ENCODE data around the gene CAPN9.

Gene CAPN9

GRCh38 chr1:230836347-230836746 is 89.2 kb downstream of the CAPN9 start:
- TF ChIP-seq EGR1 (IDR thresholded peaks at IDR 0.05) (no peak), ZBTB7A (IDR thresholded peaks at IDR 0.05; ENCODE audit: low read depth) (no peak), TCF12 (IDR thresholded peaks at IDR 0.05; ENCODE audit: low read depth) (no peak), CEBPB (IDR thresholded peaks at IDR 0.05) (no peak), RAD21 (IDR thresholded peaks at IDR 0.05; ENCODE audit: low read depth) (no peak), FOXM1 (IDR thresholded peaks at IDR 0.05; ENCODE audit: borderline replicate concordance, low read depth) (no peak), EP300 (IDR thresholded peaks at IDR 0.05; ENCODE audit: borderline replicate concordance) (no peak), NFIC (IDR thresholded peaks at IDR 0.05) (no peak), TEAD4 (IDR thresholded peaks at IDR 0.05) (no peak), REST (IDR thresholded peaks at IDR 0.05; ENCODE audit: low read depth) (no peak), YY1 (IDR thresholded peaks at IDR 0.05; ENCODE audit: low read depth) (no peak), CREB1 (IDR thresholded peaks at IDR 0.05; ENCODE audit: low read depth) (no peak), TAF1 (IDR thresholded peaks at IDR 0.05; ENCODE audit: low read depth) (no peak), USF1 (IDR thresholded peaks at IDR 0.05) (no peak), MAX (IDR thresholded peaks at IDR 0.05) (no peak)

GRCh38 chr1:230836793-230837192 is 89.6 kb downstream of the CAPN9 start:
- TF ChIP-seq TAF1 (IDR thresholded peaks at IDR 0.05; ENCODE audit: low read depth): no peak
- no peak for TF ChIP-seq RAD21 (IDR thresholded peaks at IDR 0.05; ENCODE audit: low read depth)
- TF ChIP-seq REST (IDR thresholded peaks at IDR 0.05; ENCODE audit: low read depth): no peak
- no peak for TF ChIP-seq TEAD4 (IDR thresholded peaks at IDR 0.05)
- TF ChIP-seq NFIC (IDR thresholded peaks at IDR 0.05): no peak
- no peak for TF ChIP-seq TCF12 (IDR thresholded peaks at IDR 0.05; ENCODE audit: low read depth)
- TF ChIP-seq YY1 (IDR thresholded peaks at IDR 0.05; ENCODE audit: low read depth): no peak

GRCh38 chr1:230839173-230839572 is 92.0 kb downstream of the CAPN9 start:
- no peak for TF ChIP-seq TCF12 (IDR thresholded peaks at IDR 0.05; ENCODE audit: low read depth)
- TF ChIP-seq YY1 (IDR thresholded peaks at IDR 0.05; ENCODE audit: low read depth): no peak
- TF ChIP-seq CEBPB (IDR thresholded peaks at IDR 0.05): no peak
- no peak for TF ChIP-seq TAF1 (IDR thresholded peaks at IDR 0.05; ENCODE audit: low read depth)
- no peak for TF ChIP-seq EP300 (IDR thresholded peaks at IDR 0.05; ENCODE audit: borderline replicate concordance)
- no peak for TF ChIP-seq FOXM1 (IDR thresholded peaks at IDR 0.05; ENCODE audit: borderline replicate concordance, low read depth)
- TF ChIP-seq TEAD4 (IDR thresholded peaks at IDR 0.05): no peak
- TF ChIP-seq USF1 (IDR thresholded peaks at IDR 0.05): no peak
- TF ChIP-seq RAD21 (IDR thresholded peaks at IDR 0.05; ENCODE audit: low read depth): no peak
- TF ChIP-seq REST (IDR thresholded peaks at IDR 0.05; ENCODE audit: low read depth): no peak
- no peak for TF ChIP-seq CREB1 (IDR thresholded peaks at IDR 0.05; ENCODE audit: low read depth)

- TF ChIP-seq TAF1 (IDR thresholded peaks at IDR 0.05; ENCODE audit: low read depth): no peak
- no peak for TF ChIP-seq MAX (IDR thresholded peaks at IDR 0.05)
- no peak for TF ChIP-seq USF1 (IDR thresholded peaks at IDR 0.05)
- no peak for TF ChIP-seq EGR1 (IDR thresholded peaks at IDR 0.05)
- TF ChIP-seq RAD21 (IDR thresholded peaks at IDR 0.05; ENCODE audit: low read depth): no peak
- no peak for TF ChIP-seq FOXM1 (IDR thresholded peaks at IDR 0.05; ENCODE audit: borderline replicate concordance, low read depth)
- TF ChIP-seq YY1 (IDR thresholded peaks at IDR 0.05; ENCODE audit: low read depth): no peak
- no peak for TF ChIP-seq NFIC (IDR thresholded peaks at IDR 0.05)
- no peak for TF ChIP-seq REST (IDR thresholded peaks at IDR 0.05; ENCODE audit: low read depth)
- no peak for TF ChIP-seq EP300 (IDR thresholded peaks at IDR 0.05; ENCODE audit: borderline replicate concordance)
Observed at GRCh38 chr1:230842801-230843200, 95.6 kb downstream of the CAPN9 start.

Data from Ishikawa (cell line).